ENCODE results near the gene RPL11.
"Not testable (repeated sequence)": the region's sequence is repeated elsewhere in the genome, so short reads cannot be mapped to it uniquely, and the experiment has no call there.

RPL11 gene

DNA sequence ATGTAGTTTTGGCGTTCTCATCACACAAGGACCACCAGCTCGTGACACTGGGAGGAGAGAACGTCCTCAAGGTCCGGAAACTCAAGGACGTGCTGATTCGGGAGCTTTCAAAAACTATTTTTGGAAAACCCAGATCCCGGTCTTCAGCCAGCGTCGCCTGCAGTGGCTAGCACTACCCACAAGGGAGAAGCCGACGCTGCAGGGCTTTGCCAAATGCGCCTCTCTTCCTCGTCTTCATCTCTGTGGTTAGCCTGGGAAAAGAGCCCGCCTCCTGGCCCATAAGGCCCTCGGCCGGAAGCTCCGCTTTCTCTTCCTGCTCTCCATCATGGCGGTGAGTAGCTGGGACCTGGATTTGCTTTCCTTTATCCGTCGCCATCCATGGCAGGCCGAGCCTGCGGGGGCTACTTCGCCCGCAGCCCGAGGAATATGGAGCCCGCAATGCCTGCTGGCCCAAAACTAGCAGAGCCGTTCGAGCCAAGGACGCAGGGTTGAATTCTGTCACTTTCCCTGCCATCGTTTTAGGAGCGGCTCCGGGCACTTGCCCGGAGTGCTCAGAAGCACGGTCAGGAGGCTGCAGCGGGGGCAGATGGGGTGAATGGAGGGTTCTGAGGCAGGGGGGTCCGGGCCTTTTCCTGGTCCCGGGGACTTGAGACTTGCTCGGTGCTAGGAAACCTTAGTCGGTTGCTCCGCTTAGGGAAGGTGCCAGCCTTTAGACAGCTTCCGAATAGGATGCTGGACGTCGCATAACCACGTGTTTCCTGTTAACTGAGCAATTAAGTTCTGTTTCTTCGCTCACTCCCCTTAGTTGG is at the start of gene RPL11:
RPL11 (plus strand) TSS at position 308 of the 809 bp plus-strand sequence; CDS start at position 326, 18 bp downstream.
- H3K36me3 Mint-ChIP-seq (ENCODE audit: low read depth): peaks cover 48% of the 10 kb centered on the region
- H3K4me1 Mint-ChIP-seq (ENCODE audit: low read depth): peaks cover 35% of the 10 kb centered on the region

GRCh38 chr1:23643736-23644554 is 47.7 kb upstream of the RPL11 start:
- Mint-ChIP-seq H3K9me3 (no peaks in the 10 kb centered on the region), H3K4me1 (ENCODE audit: low read depth) (no peaks in the 10 kb centered on the region), H3K27me3 (ENCODE audit: low read depth) (peaks cover 5% of the 10 kb centered on the region), H3K27ac (no peak overlapping the region), H3K36me3 (ENCODE audit: low read depth) (no peaks in the 10 kb centered on the region), H3K4me3 (no peak overlapping the region)
- DNase-seq (ENCODE audit: low spot score): no peak

More for the DNA sequence above, at the start of gene RPL11:
- peak; percentile 86 for DNase-seq (ENCODE audit: low spot score)
- H3K4me3 Mint-ChIP-seq: peak within 1 kb of the TSS; percentile 93
- H3K27me3 Mint-ChIP-seq (ENCODE audit: low read depth): no peaks in the 10 kb centered on the region
- H3K27ac Mint-ChIP-seq: peak within 1 kb of the TSS; percentile 92
- H3K9me3 Mint-ChIP-seq: no peaks in the 10 kb centered on the region

GRCh38 chr1:23644555-23644866 is 47.1 kb upstream of the RPL11 start:
- Mint-ChIP-seq H3K9me3 (no peaks in the 10 kb centered on the region), H3K27ac (no peak overlapping the region), H3K27me3 (ENCODE audit: low read depth) (peaks cover 5% of the 10 kb centered on the region), H3K4me3 (no peak overlapping the region), H3K36me3 (ENCODE audit: low read depth) (no peaks in the 10 kb centered on the region), H3K4me1 (ENCODE audit: low read depth) (no peaks in the 10 kb centered on the region)
- DNase-seq (ENCODE audit: low spot score): no peak

GRCh38 chr1:23645338-23645737 is 46.3 kb upstream of the RPL11 start:
- H3K9me3 Mint-ChIP-seq: no peaks in the 10 kb centered on the region
- no peaks in the 10 kb centered on the region for H3K36me3 Mint-ChIP-seq (ENCODE audit: low read depth)
- DNase-seq (ENCODE audit: low spot score): no peak
- H3K27ac Mint-ChIP-seq: no peak overlapping the region
- no peak overlapping the region for H3K4me3 Mint-ChIP-seq
- peaks cover 5% of the 10 kb centered on the region for H3K27me3 Mint-ChIP-seq (ENCODE audit: low read depth)
- H3K4me1 Mint-ChIP-seq (ENCODE audit: low read depth): no peaks in the 10 kb centered on the region

DNA sequence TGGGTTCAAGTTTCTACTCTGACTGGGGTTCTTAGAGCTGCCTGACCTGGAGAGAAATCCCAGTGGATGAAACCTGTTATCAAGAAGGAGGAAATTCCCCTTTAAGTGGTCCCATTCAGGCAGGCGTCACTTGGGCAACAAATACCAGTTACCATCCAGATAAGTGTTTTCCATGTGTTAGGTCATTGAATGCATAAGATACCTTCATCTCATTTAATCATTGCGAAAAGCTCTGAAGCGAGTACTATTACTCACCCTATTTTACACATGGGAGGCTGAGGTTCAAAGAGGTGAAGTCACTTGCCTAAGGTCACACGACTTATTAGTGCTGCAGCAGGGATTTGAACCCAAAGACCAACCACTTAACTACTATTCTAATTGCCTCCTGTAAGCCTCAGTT is 45.5 kb upstream of the RPL11 start:
- Mint-ChIP-seq H3K27ac (no peak overlapping the region), H3K9me3 (no peaks in the 10 kb centered on the region), H3K27me3 (ENCODE audit: low read depth) (peaks cover 5% of the 10 kb centered on the region), H3K36me3 (ENCODE audit: low read depth) (no peaks in the 10 kb centered on the region), H3K4me1 (ENCODE audit: low read depth) (no peaks in the 10 kb centered on the region), H3K4me3 (no peak overlapping the region)
- no peak for DNase-seq (ENCODE audit: low spot score)

GRCh38 chr1:23646541-23646940 is 45.1 kb upstream of the RPL11 start:
- no peak for DNase-seq (ENCODE audit: low spot score)
- Mint-ChIP-seq H3K4me1 (ENCODE audit: low read depth) (no peaks in the 10 kb centered on the region), H3K27me3 (ENCODE audit: low read depth) (peaks cover 5% of the 10 kb centered on the region), H3K4me3 (no peak overlapping the region), H3K9me3 (no peaks in the 10 kb centered on the region), H3K27ac (no peak overlapping the region), H3K36me3 (ENCODE audit: low read depth) (no peaks in the 10 kb centered on the region)

- Mint-ChIP-seq H3K4me1 (ENCODE audit: low read depth) (no peaks in the 10 kb centered on the region), H3K9me3 (no peaks in the 10 kb centered on the region), H3K4me3 (no peak overlapping the region), H3K36me3 (ENCODE audit: low read depth) (no peaks in the 10 kb centered on the region), H3K27me3 (ENCODE audit: low read depth) (peaks cover 5% of the 10 kb centered on the region), H3K27ac (no peak overlapping the region)
- no peak for DNase-seq (ENCODE audit: low spot score)
Observed at GRCh38 chr1:23648576-23648975, 43.0 kb upstream of the RPL11 start.

- H3K4me3 Mint-ChIP-seq; DNase-seq (ENCODE audit: low spot score); H3K4me1 Mint-ChIP-seq (ENCODE audit: low read depth); H3K27ac Mint-ChIP-seq; H3K36me3 Mint-ChIP-seq (ENCODE audit: low read depth); H3K27me3 Mint-ChIP-seq (ENCODE audit: low read depth); H3K9me3 Mint-ChIP-seq: not testable (repeated sequence)
Observed at GRCh38 chr1:23649157-23649556, 42.4 kb upstream of the RPL11 start.

DNA sequence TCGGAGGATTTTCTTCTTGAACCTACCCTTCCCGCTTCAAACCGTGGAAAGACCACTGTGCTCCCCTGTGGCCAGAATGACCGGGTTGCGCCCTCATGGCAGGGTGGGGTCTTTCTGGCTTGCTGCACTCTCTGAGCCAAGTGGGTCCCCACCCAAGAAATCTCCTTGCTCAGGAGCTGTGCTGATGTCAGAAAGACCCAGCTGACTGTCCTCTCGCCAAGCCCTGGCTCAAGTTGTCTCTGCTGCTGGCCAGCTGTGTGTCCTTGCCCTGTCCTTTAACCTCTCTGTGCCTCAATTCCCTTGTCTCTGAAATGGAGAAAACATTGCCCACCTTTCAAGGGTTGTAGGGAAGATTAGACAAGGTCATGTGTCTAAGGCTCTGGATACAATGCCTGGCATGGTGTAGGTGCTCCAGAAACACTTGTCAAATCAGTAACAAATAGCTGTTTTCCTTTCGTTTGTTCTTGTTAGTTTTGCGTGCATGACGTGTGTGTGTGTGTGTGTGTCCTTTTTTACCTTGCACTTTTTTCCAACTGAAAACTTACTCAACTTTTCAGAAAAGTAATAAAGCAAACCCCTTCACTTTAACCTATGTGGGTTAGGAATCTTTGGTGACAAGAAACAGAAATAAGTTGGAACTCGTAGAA is 41.1 kb upstream of the RPL11 start:
- DNase-seq (ENCODE audit: low spot score): no peak
- Mint-ChIP-seq H3K9me3 (no peaks in the 10 kb centered on the region), H3K4me1 (ENCODE audit: low read depth) (no peaks in the 10 kb centered on the region), H3K4me3 (no peak overlapping the region), H3K27ac (no peak overlapping the region), H3K36me3 (ENCODE audit: low read depth) (no peaks in the 10 kb centered on the region), H3K27me3 (ENCODE audit: low read depth) (no peaks in the 10 kb centered on the region)

GRCh38 chr1:23651069-23651808 is 40.4 kb upstream of the RPL11 start:
- H3K27ac Mint-ChIP-seq: no peak overlapping the region
- H3K4me3 Mint-ChIP-seq: no peak overlapping the region
- no peaks in the 10 kb centered on the region for H3K27me3 Mint-ChIP-seq (ENCODE audit: low read depth)
- H3K4me1 Mint-ChIP-seq (ENCODE audit: low read depth): no peaks in the 10 kb centered on the region
- DNase-seq (ENCODE audit: low spot score): no peak
- H3K36me3 Mint-ChIP-seq (ENCODE audit: low read depth): no peaks in the 10 kb centered on the region
- H3K9me3 Mint-ChIP-seq: no peaks in the 10 kb centered on the region

GRCh38 chr1:23657659-23658275 is 33.8 kb upstream of the RPL11 start:
- Mint-ChIP-seq H3K27ac (no peak overlapping the region), H3K4me3 (no peak overlapping the region), H3K27me3 (ENCODE audit: low read depth) (peaks cover 5% of the 10 kb centered on the region), H3K36me3 (ENCODE audit: low read depth) (no peaks in the 10 kb centered on the region), H3K9me3 (no peaks in the 10 kb centered on the region), H3K4me1 (ENCODE audit: low read depth) (no peaks in the 10 kb centered on the region)
- DNase-seq (ENCODE audit: low spot score): peak; percentile 24

DNA sequence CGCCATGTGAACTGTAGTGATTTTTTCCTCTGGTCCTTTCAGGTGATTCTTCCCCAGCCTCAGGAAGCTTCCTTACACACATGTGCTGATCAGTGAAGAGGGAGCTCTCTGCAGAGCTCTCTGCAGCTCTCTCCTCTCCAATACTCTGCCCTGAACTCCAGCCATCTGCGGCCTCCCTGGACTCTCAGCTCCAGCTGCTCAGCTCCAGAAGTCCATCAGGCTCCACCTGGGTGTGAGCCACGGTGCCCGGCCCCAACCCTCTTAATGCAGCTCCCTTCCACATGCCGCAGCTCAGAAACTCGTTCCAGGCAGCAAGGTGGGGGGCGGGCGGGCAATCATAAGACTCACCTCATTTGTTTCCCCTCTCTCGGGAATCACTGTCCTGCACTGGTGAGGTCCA is 30.9 kb upstream of the RPL11 start:
- H3K9me3 Mint-ChIP-seq: no peaks in the 10 kb centered on the region
- H3K36me3 Mint-ChIP-seq (ENCODE audit: low read depth): no peaks in the 10 kb centered on the region
- DNase-seq (ENCODE audit: low spot score): no peak
- peaks cover 6% of the 10 kb centered on the region for H3K4me1 Mint-ChIP-seq (ENCODE audit: low read depth)
- peaks cover 5% of the 10 kb centered on the region for H3K27me3 Mint-ChIP-seq (ENCODE audit: low read depth)
- no peak overlapping the region for H3K27ac Mint-ChIP-seq
- H3K4me3 Mint-ChIP-seq: no peak overlapping the region

- no peaks in the 10 kb centered on the region for H3K9me3 Mint-ChIP-seq
- H3K4me1 Mint-ChIP-seq (ENCODE audit: low read depth): peaks cover 6% of the 10 kb centered on the region
- no peak for DNase-seq (ENCODE audit: low spot score)
- H3K36me3 Mint-ChIP-seq (ENCODE audit: low read depth): no peaks in the 10 kb centered on the region
- peaks cover 5% of the 10 kb centered on the region for H3K27me3 Mint-ChIP-seq (ENCODE audit: low read depth)
- no peak overlapping the region for H3K27ac Mint-ChIP-seq
- no peak overlapping the region for H3K4me3 Mint-ChIP-seq
Observed at GRCh38 chr1:23661887-23662286, 29.7 kb upstream of the RPL11 start.
